PFSK-1 (cell line): ENCODE results near the gene SH3YL1.

Experiments
- POLR2AphosphoS5 ChIP-seq: IDR thresholded peaks from 2 replicates; pipeline ENCODE4 v1.6.1; 2012; ENCODE audit warnings: low read depth, mild to moderate bottlenecking, control low read depth, low read length, moderate library complexity
- REST ChIP-seq, 2 experiments: IDR thresholded peaks; 2 replicates each; pipeline versions ENCODE4 v1.6.1 to v1.8.0; 2011 to 2012; ENCODE audit warnings: low read depth in 2 of 2, low read length in 2 of 2, control low read depth in 1 of 2, inconsistent platforms in 1 of 2, mild to moderate bottlenecking in 1 of 2, moderate library complexity in 1 of 2; ENCODE audit not compliant: insufficient read depth in 1 of 2
- TAF1 ChIP-seq: IDR thresholded peaks from 2 replicates; pipeline ENCODE4 v1.6.1; 2012; ENCODE audit warnings: low read length, control low read depth, borderline replicate concordance; ENCODE audit not compliant: insufficient read depth

GRCh38 chr2:257842-258241, 6.0 kb downstream of the SH3YL1 start:
- TF ChIP-seq TAF1 (no peak), POLR2AphosphoS5 (no peak), REST (IDR thresholded peaks at IDR 0.05; ENCODE audit: insufficient read depth in 1 of 2, low read depth in 2 of 2, low read length in 2 of 2) (no peak)
